Sigmoid colon (tissue), 4 donors: ENCODE data around the gene RPS6KA2.

Source experiments
- EP300 ChIP-seq, 4 donors: sonication (generic); formaldehyde crosslinking; IDR thresholded peaks; one replicate each; pipeline ENCODE4 v1.6.1; 2017; ENCODE audit warnings: antibody characterized with exemption in 4 of 4
- POLR2A ChIP-seq, 2 donors: fragments of 450-650 bp; IDR thresholded peaks; one replicate each; pipeline ENCODE4 v1.6.1; 2016; ENCODE audit warnings: antibody characterized with exemption in 2 of 2, mild to moderate bottlenecking in 2 of 2, moderate library complexity in 2 of 2
- POLR2AphosphoS5 ChIP-seq, 4 donors: sonication (generic); formaldehyde crosslinking; IDR thresholded peaks; one replicate each; pipeline ENCODE4 v1.6.1; 2017; ENCODE audit warnings: antibody characterized with exemption in 4 of 4
- TF ChIP-seq, protein P1 (sequence below), 4 experiments: fragments of 450-650 bp in 3 of 4; fragments of 200-600 bp in 1 of 4; IDR thresholded peaks; one replicate each; pipeline ENCODE4 v1.5.1; 2016 to 2019; ENCODE audit warnings: antibody characterized with exemption in 4 of 4, mild to moderate bottlenecking in 3 of 4, moderate library complexity in 2 of 4

GRCh38 chr6:166507380-166507779 is 119.7 kb downstream of the RPS6KA2 start:
- TF ChIP-seq, protein P1, sequence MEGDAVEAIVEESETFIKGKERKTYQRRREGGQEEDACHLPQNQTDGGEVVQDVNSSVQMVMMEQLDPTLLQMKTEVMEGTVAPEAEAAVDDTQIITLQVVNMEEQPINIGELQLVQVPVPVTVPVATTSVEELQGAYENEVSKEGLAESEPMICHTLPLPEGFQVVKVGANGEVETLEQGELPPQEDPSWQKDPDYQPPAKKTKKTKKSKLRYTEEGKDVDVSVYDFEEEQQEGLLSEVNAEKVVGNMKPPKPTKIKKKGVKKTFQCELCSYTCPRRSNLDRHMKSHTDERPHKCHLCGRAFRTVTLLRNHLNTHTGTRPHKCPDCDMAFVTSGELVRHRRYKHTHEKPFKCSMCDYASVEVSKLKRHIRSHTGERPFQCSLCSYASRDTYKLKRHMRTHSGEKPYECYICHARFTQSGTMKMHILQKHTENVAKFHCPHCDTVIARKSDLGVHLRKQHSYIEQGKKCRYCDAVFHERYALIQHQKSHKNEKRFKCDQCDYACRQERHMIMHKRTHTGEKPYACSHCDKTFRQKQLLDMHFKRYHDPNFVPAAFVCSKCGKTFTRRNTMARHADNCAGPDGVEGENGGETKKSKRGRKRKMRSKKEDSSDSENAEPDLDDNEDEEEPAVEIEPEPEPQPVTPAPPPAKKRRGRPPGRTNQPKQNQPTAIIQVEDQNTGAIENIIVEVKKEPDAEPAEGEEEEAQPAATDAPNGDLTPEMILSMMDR (IDR thresholded peaks at IDR 0.05), result no peak
- TF ChIP-seq POLR2A (IDR thresholded peaks at IDR 0.05) (no peak), EP300 (IDR thresholded peaks at IDR 0.05) (no peak), POLR2AphosphoS5 (IDR thresholded peaks at IDR 0.05) (no peak)
